Measurements from ENCODE around the gene CAPN15. TPM values are rescaled to one million over a fixed set of nuclear protein-coding genes. Genes with fewer than 3 reads are reported as not detected.

The CAPN15 gene
- total and polyA plus RNA-seq, 9 of the 15 experiments (the other 6 are each of a cell fraction or from before 2014, with no cell fraction given) = 0.62 to 111 (median 14.2) TPM

DNA sequence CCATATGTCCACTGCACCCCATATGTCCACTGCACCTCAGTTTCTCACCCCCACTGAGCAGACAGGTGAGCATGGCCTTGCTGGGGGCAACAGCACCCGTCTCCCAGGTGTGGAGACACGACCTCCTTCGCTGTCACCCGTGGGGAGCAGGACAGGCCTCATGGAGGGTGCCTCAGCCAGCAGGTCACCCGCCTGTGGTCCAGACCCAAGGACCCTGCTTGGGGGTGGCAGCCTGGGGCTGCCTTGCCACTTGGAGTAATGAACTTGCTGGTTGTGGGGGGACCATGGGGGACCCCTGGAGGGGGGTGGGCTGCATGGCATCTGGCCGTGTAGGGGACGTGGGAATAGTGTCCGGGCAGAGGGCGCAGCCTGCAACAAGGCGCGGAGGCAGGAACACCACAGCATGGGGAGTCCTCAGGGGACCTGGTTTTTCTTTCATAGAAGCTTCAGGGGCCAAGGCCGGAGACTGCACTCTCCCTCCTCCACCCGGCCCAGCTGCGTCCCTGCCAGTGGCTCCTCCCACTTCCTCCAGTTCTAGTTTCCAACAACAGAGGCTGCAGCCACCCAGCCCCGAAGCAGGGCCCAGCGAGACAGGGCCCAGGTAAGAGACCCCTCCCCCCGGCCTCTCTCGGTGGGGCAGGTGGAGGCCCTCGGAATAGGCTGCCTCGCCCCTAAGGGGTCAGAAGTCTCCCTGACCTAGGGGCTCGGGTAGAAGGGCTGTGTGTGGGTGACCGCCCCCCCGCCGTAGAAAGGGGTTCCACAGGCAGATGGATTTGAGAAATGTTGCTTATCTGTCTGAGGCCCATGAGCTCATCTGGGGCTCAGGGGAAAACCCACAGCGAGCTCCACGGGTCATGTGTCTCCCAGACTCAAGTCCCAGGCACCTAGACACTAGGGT is 39.2 kb downstream of the CAPN15 start, which contains the start of gene NHLRC4 (continued):
- TF ChIP-seq, protein P1, sequence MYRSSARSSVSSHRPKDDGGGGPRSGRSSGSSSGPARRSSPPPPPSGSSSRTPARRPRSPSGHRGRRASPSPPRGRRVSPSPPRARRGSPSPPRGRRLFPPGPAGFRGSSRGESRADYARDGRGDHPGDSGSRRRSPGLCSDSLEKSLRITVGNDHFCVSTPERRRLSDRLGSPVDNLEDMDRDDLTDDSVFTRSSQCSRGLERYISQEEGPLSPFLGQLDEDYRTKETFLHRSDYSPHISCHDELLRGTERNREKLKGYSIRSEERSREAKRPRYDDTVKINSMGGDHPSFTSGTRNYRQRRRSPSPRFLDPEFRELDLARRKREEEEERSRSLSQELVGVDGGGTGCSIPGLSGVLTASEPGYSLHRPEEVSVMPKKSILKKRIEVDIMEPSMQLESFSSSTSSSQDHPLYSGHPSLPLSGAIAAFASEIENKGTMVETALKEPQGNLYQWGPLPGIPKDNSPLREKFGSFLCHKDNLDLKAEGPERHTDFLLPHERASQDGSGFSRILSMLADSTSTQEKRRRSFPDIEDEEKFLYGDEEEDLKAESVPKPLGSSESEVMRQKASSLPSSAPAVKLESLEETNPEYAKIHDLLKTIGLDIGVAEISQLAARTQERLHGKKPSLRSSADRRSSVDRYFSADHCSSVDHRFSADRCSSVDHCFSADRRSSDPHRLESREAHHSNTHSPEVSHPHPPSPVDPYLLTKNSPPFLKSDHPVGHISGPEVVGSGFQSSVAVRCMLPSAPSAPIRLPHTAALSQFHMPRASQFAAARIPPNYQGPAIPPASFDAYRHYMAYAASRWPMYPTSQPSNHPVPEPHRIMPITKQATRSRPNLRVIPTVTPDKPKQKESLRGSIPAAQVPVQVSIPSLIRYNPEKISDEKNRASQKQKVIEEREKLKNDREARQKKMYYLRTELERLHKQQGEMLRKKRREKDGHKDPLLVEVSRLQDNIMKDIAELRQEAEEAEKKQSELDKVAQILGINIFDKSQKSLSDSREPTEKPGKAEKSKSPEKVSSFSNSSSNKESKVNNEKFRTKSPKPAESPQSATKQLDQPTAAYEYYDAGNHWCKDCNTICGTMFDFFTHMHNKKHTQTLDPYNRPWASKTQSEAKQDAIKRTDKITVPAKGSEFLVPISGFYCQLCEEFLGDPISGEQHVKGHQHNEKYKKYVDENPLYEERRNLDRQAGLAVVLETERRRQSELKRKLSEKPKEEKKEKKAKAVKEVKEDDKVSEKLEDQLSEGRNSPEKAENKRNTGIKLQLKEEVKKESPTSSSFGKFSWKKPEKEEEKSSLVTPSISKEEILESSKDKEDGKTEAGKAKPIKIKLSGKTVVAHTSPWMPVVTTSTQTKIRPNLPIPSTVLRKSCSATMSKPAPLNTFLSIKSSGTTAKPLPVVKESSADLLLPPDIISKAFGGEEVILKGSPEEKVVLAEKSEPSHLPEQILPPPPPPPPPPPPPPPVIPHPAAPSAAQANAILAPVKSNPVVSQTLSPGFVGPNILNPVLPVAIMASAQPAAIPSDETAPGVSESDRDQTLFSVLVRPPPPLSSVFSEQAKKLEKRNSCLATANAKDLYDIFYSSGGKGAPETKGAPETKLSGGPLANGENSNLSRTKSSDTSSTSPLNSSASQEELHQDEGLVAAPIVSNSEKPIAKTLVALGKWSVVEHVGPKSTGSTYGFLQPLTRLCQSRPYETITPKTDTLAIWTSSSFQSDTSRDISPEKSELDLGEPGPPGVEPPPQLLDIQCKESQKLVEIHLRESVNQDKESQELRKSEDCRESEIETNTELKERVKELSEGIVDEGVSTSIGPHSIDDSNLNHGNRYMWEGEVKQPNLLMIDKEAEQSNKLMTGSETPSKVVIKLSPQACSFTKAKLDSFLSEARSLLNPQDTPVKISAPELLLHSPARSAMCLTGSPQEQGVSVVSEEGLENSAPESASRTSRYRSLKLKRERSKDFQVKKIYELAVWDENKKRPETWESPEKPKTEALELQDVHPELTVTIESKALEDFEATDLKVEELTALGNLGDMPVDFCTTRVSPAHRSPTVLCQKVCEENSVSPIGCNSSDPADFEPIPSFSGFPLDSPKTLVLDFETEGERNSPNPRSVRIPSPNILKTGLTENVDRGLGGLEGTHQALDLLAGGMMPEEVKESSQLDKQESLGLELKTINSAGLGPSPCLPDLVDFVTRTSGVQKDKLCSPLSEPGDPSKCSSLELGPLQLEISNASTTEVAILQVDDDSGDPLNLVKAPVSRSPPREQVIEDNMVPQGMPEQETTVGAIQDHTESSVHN (IDR thresholded peaks at IDR 0.05; ENCODE audit: borderline replicate concordance in 1 of 2, low read depth in 1 of 2) = peak in 1 of 2 experiments; percentile 61; a peak in 1 of 4 replicates
- TF ChIP-seq NR4A1 (CRISPR knock-in tag; IDR thresholded peaks at IDR 0.05) (no peak), NR4A1 (tag; IDR thresholded peaks at IDR 0.05) (no peak), RAD51 (IDR thresholded peaks at IDR 0.05; ENCODE audit: borderline replicate concordance, low read depth) (peak; percentile 55), MYNN (IDR thresholded peaks at IDR 0.05) (no peak), MYNN (CRISPR knock-in tag; IDR thresholded peaks at IDR 0.05) (no peak), ZNF57 (CRISPR knock-in tag; IDR thresholded peaks at IDR 0.05) (no peak), FOXP4 (CRISPR knock-in tag; IDR thresholded peaks at IDR 0.05; ENCODE audit: borderline replicate concordance) (no peak), ZFP30 (CRISPR knock-in tag; IDR thresholded peaks at IDR 0.05; ENCODE audit: borderline replicate concordance) (no peak), SETDB1 (IDR thresholded peaks at IDR 0.05; ENCODE audit: low read length) (no peak), CREB3L1 (IDR thresholded peaks at IDR 0.05; ENCODE audit: borderline replicate concordance, low read depth) (no peak; the same call in 1 of the 2 replicates), CBX8 (IDR thresholded peaks at IDR 0.05; ENCODE audit: borderline replicate concordance, extremely low read depth, low read depth, low read length, poor library complexity, severe bottlenecking) (no peak), TCF7L2 (IDR thresholded peaks at IDR 0.05; ENCODE audit: low read depth, low read length) (no peak), ZFP36 (IDR thresholded peaks at IDR 0.05; ENCODE audit: low read depth, low read length, partially characterized antibody) (no peak), KDM1A (IDR thresholded peaks at IDR 0.05) (no peak)

Data from K562 (cell line).